Esophagus squamous epithelium (tissue), 5 donors: ENCODE data around the gene PYY. TPM values are rescaled to one million over a fixed set of nuclear protein-coding genes. Genes with fewer than 3 reads are reported as not detected.

Experiments
- DNase-seq: peaks from one replicate; lab custom pipeline; 2025; lab: John Stamatoyannopoulos, UW
- H3K27ac ChIP-seq, 4 donors: fragments of 200-600 bp; sonication (generic); one replicate each; pipeline ENCODE4 v1.5.1; 2016 to 2019; ENCODE audit warnings: mild to moderate bottlenecking in 1 of 4
- H3K27me3 ChIP-seq, 4 donors: fragments of 200-600 bp; sonication (generic); 1 replicate in 3 of 4; 2 replicates in 1 of 4; pipeline versions ENCODE4 v1.5.1 to v1.6.0; 2017 to 2021; ENCODE audit warnings: antibody characterized with exemption in 1 of 4
- H3K36me3 ChIP-seq, 3 donors: fragments of 200-600 bp; sonication (generic); one replicate each; pipeline ENCODE4 v1.5.1; 2016 to 2019
- H3K4me1 ChIP-seq, 3 donors: fragments of 200-600 bp; sonication (generic); one replicate each; pipeline ENCODE4 v1.5.1; 2017 to 2019
- H3K4me3 ChIP-seq, 4 donors: fragments of 200-600 bp; sonication (generic); 1 replicate in 3 of 4; 2 replicates in 1 of 4; pipeline ENCODE4 v1.5.1; 2016 to 2019; ENCODE audit warnings: mild to moderate bottlenecking in 2 of 4, moderate library complexity in 1 of 4
- H3K9me3 ChIP-seq, 3 donors: fragments of 200-600 bp; sonication (generic); one replicate each; pipeline ENCODE4 v1.5.1; 2016 to 2019
- POLR2A ChIP-seq, 4 donors: fragments of 450-650 bp; IDR thresholded peaks; one replicate each; pipeline ENCODE4 v1.6.1; 2017; ENCODE audit warnings: antibody characterized with exemption in 4 of 4, mild to moderate bottlenecking in 4 of 4, moderate library complexity in 3 of 4
- WGBS, 2 donors: methylation state at CpG; one replicate each; pipeline ENCODE4 v1.1.5; 2018; 5-methylcytosine and 5-hydroxymethylcytosine counted together
- intact Hi-C: fragments of 100-400 bp; cut with DNase I; formaldehyde crosslinking; loops from one replicate; pipeline ENCODE4 v1.15.0; 2022
- total RNA-seq, 4 donors: library from RNA; depleted of rRNA; stranded (reverse); fragments of >200 nt; gene quantifications; one replicate each; pipeline ENCODE4 v1.1.0, GENCODE V29; 2016
- TF ChIP-seq, protein P1 (sequence below), 6 experiments: fragments of 450-650 bp in 4 of 6; fragments of 200-600 bp in 2 of 6; sonication (generic) in 2 of 6; IDR thresholded peaks; one replicate each; pipeline ENCODE4 v1.5.1; 2016 to 2019; ENCODE audit warnings: antibody characterized with exemption in 6 of 6, mild to moderate bottlenecking in 4 of 6, moderate library complexity in 4 of 6
- donor health status: DM: yes; HTN: yes; CAD: no.

PYY gene
- total RNA-seq, 4 donors from 2014 or later = not detected

- peak overlapping the region; percentile 72 to 94 (median 87) for H3K27ac ChIP-seq
- peak overlapping the region; percentile 36 to 81 (median 64) for H3K4me3 ChIP-seq
- H3K9me3 ChIP-seq = no peaks in the 10 kb centered on the region
- peaks cover 0 to 61% (median 6%) of the 10 kb centered on the region in 4 donors for H3K27me3 ChIP-seq
- intact Hi-C loops = no loop called here
- no peak for DNase-seq
- no peaks in the 10 kb centered on the region for H3K36me3 ChIP-seq
- TF ChIP-seq, protein P1, sequence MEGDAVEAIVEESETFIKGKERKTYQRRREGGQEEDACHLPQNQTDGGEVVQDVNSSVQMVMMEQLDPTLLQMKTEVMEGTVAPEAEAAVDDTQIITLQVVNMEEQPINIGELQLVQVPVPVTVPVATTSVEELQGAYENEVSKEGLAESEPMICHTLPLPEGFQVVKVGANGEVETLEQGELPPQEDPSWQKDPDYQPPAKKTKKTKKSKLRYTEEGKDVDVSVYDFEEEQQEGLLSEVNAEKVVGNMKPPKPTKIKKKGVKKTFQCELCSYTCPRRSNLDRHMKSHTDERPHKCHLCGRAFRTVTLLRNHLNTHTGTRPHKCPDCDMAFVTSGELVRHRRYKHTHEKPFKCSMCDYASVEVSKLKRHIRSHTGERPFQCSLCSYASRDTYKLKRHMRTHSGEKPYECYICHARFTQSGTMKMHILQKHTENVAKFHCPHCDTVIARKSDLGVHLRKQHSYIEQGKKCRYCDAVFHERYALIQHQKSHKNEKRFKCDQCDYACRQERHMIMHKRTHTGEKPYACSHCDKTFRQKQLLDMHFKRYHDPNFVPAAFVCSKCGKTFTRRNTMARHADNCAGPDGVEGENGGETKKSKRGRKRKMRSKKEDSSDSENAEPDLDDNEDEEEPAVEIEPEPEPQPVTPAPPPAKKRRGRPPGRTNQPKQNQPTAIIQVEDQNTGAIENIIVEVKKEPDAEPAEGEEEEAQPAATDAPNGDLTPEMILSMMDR (IDR thresholded peaks at IDR 0.05) = no peak
- TF ChIP-seq POLR2A (IDR thresholded peaks at IDR 0.05) = no peak
- WGBS, 2 donors = 33 to 36% methylated on average over 10 to 20 of the region's 26 CpGs
- peaks cover 23 to 36% (median 32%) of the 10 kb centered on the region in 3 donors for H3K4me1 ChIP-seq
Observed at GRCh38 chr17:43907998-43908721, 45.6 kb downstream of the PYY start.

DNA sequence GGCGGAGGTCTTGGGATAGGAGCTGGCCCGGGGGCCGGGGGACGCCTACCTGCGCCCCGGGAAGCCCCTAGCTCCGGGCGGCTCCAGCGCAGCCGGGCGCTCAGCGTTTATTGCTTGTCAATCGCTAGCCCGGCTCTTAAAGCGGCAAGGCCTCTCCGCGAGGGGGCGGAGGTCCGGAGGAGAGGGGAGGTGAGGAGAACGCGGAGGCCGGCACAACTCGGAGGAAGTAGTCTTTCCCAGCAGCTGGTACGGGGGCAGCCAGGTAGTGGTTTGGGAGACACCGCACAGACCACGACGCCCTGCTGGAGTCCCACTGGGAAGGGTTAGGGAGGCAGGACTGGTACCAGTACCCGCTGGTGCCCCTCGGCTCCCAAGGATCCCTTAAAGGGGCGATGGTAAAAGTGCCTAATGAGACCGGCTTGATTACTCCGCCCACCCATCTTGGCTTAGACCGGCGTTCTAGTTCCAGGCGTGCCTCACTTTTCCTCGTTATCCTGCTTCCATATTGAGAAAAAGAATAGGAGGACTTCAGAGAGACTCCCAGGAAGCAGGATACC lies 46.2 kb downstream of the PYY start, which contains the start of gene MPP2:
MPP2 (minus strand) TSS at position 112 of the 557 bp plus-strand sequence. CDS start 3,076 bp downstream, outside the sequence.
- H3K4me3 ChIP-seq = peak within 1 kb of the TSS; percentile 36 to 81 (median 64)
- H3K36me3 ChIP-seq = no peaks in the 10 kb centered on the region
- no peaks in the 10 kb centered on the region for H3K9me3 ChIP-seq
- TF ChIP-seq, protein P1 (IDR thresholded peaks at IDR 0.05) = peak in 2 of 6 experiments; percentile 25 to 38
- TF ChIP-seq POLR2A (IDR thresholded peaks at IDR 0.05) = peak in 2 of 4 donors; percentile 42 to 47
- no peak for DNase-seq
- peaks cover 23 to 36% (median 32%) of the 10 kb centered on the region in 3 donors for H3K4me1 ChIP-seq
- peaks cover 0 to 61% (median 6%) of the 10 kb centered on the region in 4 donors for H3K27me3 ChIP-seq
- intact Hi-C loops = no loop called here
- peak within 1 kb of the TSS; percentile 72 to 94 (median 87) for H3K27ac ChIP-seq
- 0 to 7% methylated on average over 6 to 15 of the region's 36 CpGs for WGBS, 2 donors

DNA sequence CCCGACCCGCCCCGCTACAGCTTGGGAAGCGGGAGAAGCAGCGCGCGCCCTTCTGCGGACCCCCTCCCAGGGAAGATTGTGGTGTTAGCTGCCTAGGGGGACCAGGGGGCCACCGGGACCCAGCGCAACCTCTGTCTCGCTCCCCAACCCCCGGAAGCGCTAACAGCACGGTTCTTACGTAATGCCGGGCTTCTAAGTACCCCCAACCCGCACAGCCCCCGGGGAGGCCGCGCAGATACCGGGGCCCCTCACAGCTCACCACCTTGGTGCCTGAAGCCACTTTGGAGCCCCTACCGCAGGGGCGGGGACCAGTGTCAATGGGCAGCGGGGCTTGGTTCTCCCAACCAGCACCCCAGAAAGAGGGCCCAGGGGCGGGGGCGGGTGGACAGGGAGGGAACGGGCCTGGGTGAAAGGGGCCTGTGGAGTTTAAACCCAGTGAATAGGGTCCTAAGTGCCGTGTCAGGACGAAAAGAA lies 46.8 kb downstream of the PYY start:
- no peak for DNase-seq
- peaks cover 0 to 61% (median 6%) of the 10 kb centered on the region in 4 donors for H3K27me3 ChIP-seq
- intact Hi-C loops = no loop called here
- peaks cover 23 to 36% (median 32%) of the 10 kb centered on the region in 3 donors for H3K4me1 ChIP-seq
- 0% methylated on average over 2 of the region's 29 CpGs; no CpG with 5 or more reads in 1 of the 2 donors for WGBS, 2 donors
- peak overlapping the region; percentile 72 to 94 (median 87) for H3K27ac ChIP-seq
- H3K36me3 ChIP-seq = no peaks in the 10 kb centered on the region
- H3K9me3 ChIP-seq = no peaks in the 10 kb centered on the region
- H3K4me3 ChIP-seq = peak overlapping the region; percentile 36 to 81 (median 64)
- TF ChIP-seq, protein P1 (IDR thresholded peaks at IDR 0.05) = no peak
- no peak for TF ChIP-seq POLR2A (IDR thresholded peaks at IDR 0.05)

- no peak for TF ChIP-seq POLR2A (IDR thresholded peaks at IDR 0.05)
- TF ChIP-seq, protein P1 (IDR thresholded peaks at IDR 0.05) = no peak
- DNase-seq = no peak
- Histone ChIP-seq H3K36me3 (no peaks in the 10 kb centered on the region), H3K4me1 (peaks cover 23 to 37% (median 32%) of the 10 kb centered on the region in 3 donors), H3K27ac (peak overlapping the region; percentile 72 to 94 (median 87)), H3K4me3 (peak overlapping the region; percentile 36 to 81 (median 64)), H3K9me3 (no peaks in the 10 kb centered on the region), H3K27me3 (peaks cover 0 to 67% (median 6%) of the 10 kb centered on the region in 4 donors)
- intact Hi-C loops = no loop called here
- WGBS, 2 donors = 4 to 10% methylated on average over 8 to 19 of the region's 37 CpGs
Observed at GRCh38 chr17:43905985-43906852, 47.5 kb downstream of the PYY start.
